Mesendoderm (in vitro differentiated cells): ENCODE data around the gene SHC3.

ENCODE experiments used
- DNase-seq: peaks from one replicate; pipeline ENCODE4 v3.0.0; 2013
- H2AK5ac ChIP-seq: 2 replicates; pipeline ENCODE4 v1.6.1; 2013; ENCODE audit warnings: low read length, inconsistent platforms
- H2BK120ac ChIP-seq: 2 replicates; pipeline ENCODE4 v1.6.1; 2013; ENCODE audit warnings: low read depth, mild to moderate bottlenecking, low read length, moderate library complexity, mixed read lengths
- H2BK15ac ChIP-seq: replicated peaks from 2 replicates; pipeline ENCODE4 v1.6.1; 2013; ENCODE audit warnings: low read depth, mild to moderate bottlenecking, moderate library complexity
- H2BK5ac ChIP-seq: 2 replicates; pipeline ENCODE4 v1.6.1; 2013; ENCODE audit warnings: low read length, inconsistent platforms
- H3K18ac ChIP-seq: 2 replicates; pipeline ENCODE4 v1.6.1; 2013; ENCODE audit warnings: mild to moderate bottlenecking, low read length, mixed read lengths
- H3K23ac ChIP-seq: one replicate; pipeline ENCODE4 v1.6.1; 2013; ENCODE audit warnings: low read length
- H3K27ac ChIP-seq: 2 replicates; pipeline ENCODE4 v1.5.1; 2013; ENCODE audit warnings: low read depth, mild to moderate bottlenecking, inconsistent platforms, low read length, moderate library complexity
- H3K27me3 ChIP-seq: 2 replicates; pipeline ENCODE4 v1.6.1; 2013; ENCODE audit warnings: low read length, control low read depth, mild to moderate bottlenecking, inconsistent platforms; ENCODE audit not compliant: insufficient read depth, poor library complexity
- H3K36me3 ChIP-seq: 2 replicates; pipeline ENCODE4 v1.6.1; 2013; ENCODE audit warnings: low read length, inconsistent platforms; ENCODE audit not compliant: control insufficient read depth, insufficient read depth
- H3K4ac ChIP-seq: one replicate; pipeline ENCODE4 v1.6.1; 2013; ENCODE audit warnings: low read depth, mild to moderate bottlenecking, low read length, moderate library complexity
- H3K4me1 ChIP-seq: 2 replicates; pipeline ENCODE4 v1.6.1; 2013; ENCODE audit warnings: low read depth, low read length, inconsistent platforms; ENCODE audit not compliant: control insufficient read depth
- H3K4me2 ChIP-seq: 2 replicates; pipeline ENCODE4 v1.6.1; 2013; ENCODE audit warnings: low read length
- H3K4me3 ChIP-seq: 2 replicates; pipeline ENCODE4 v1.5.1; 2013; ENCODE audit warnings: mild to moderate bottlenecking, low read length
- H3K56ac ChIP-seq: one replicate; pipeline ENCODE4 v1.6.1; 2013; ENCODE audit warnings: low read length
- H3K79me1 ChIP-seq: 2 replicates; pipeline ENCODE4 v1.6.1; 2013; ENCODE audit warnings: low read length, inconsistent platforms
- H3K79me2 ChIP-seq: 2 replicates; pipeline ENCODE4 v1.6.1; 2013; ENCODE audit warnings: mild to moderate bottlenecking, low read length; ENCODE audit not compliant: control insufficient read depth, insufficient read depth
- H3K9ac ChIP-seq: 2 replicates; pipeline ENCODE4 v1.6.1; 2013; ENCODE audit warnings: low read length, inconsistent platforms
- H4K5ac ChIP-seq: one replicate; pipeline ENCODE4 v1.6.1; 2013; ENCODE audit warnings: low read length
- H4K8ac ChIP-seq: one replicate; pipeline ENCODE4 v1.6.1; 2013; ENCODE audit warnings: low read depth, mild to moderate bottlenecking, control low read depth, low read length, moderate library complexity
- WGBS: extraction: QIAGEN DNeasy Blood & Tissue Kit; methylation state at CpG from one replicate; pipeline ENCODE4 v1.1.7; 2013; ENCODE audit warnings: low lambda C conversion rate, missing lambda C conversion rate; ENCODE audit not compliant: insufficient coverage; ENCODE audit errors: extremely low coverage; 5-methylcytosine and 5-hydroxymethylcytosine counted together

Gene SHC3

DNA sequence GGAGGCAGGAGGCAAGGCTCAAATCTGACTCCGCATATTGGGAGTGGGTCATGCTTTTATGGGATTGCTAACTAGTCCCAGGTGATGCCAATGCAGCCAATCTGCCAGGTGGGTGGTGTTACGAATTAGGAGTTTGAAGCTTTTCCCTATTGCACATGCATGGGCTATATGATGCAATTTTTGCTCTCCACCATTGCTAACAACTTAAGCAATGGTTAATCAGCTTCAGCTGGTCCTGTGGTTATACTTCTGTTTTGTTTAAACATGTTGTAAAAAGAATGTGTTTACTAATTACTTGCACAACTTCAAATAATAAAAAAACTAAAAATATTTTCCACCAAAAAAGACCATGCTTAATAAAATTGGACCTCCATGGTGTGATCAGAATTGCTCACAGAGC, 55.7 kb downstream of the SHC3 start:
- no peak overlapping the region for H4K8ac ChIP-seq
- H3K4me1 ChIP-seq, result no peaks in the 10 kb centered on the region
- H2BK120ac ChIP-seq, result no peak overlapping the region
- no peak overlapping the region for H3K27ac ChIP-seq
- no peak overlapping the region for H3K4me2 ChIP-seq
- WGBS, result no CpG with 5 or more reads among the region's 2 CpGs
- no peak overlapping the region for H3K9ac ChIP-seq
- DNase-seq, result no peak
- no peaks in the 10 kb centered on the region for H3K79me2 ChIP-seq
- H3K4me3 ChIP-seq, result no peak overlapping the region
- no peak overlapping the region for H3K23ac ChIP-seq
- H3K18ac ChIP-seq, result no peak overlapping the region
- no peak overlapping the region for H3K56ac ChIP-seq
- H2BK15ac ChIP-seq, result no peak overlapping the region
- H2AK5ac ChIP-seq, result no peak overlapping the region
- H3K36me3 ChIP-seq, result no peaks in the 10 kb centered on the region
- no peaks in the 10 kb centered on the region for H3K27me3 ChIP-seq
- H3K79me1 ChIP-seq, result no peaks in the 10 kb centered on the region
- H3K4ac ChIP-seq, result no peak overlapping the region
- no peak overlapping the region for H4K5ac ChIP-seq
- H2BK5ac ChIP-seq, result no peak overlapping the region

DNA sequence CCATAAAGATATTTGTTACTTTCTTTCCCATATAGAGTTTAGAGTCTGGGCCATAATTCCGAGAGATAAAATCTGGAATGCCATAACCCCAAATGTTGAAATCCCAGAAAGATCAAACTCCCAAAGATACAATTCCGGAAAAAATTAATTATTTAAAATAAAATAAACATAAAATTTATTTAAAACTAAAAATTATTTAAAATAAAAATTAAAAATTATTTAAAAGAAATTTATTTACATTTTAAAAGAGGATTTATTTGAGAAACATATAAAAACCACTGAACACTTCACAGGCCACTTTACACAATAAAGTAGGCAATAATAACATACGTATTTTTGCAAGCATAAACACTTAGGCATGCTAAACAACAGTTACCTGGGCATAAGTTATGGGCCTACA, 57.9 kb downstream of the SHC3 start:
- Histone ChIP-seq H3K4me2 (no peak overlapping the region), H3K79me1 (no peaks in the 10 kb centered on the region), H3K27ac (no peak overlapping the region), H2BK5ac (no peak overlapping the region), H3K23ac (no peak overlapping the region), H3K56ac (no peak overlapping the region), H3K9ac (no peak overlapping the region), H2AK5ac (no peak overlapping the region), H3K4me3 (no peak overlapping the region), H2BK15ac (no peak overlapping the region), H3K4me1 (no peaks in the 10 kb centered on the region), H3K18ac (no peak overlapping the region), H3K4ac (no peak overlapping the region), H3K27me3 (no peaks in the 10 kb centered on the region), H3K79me2 (no peaks in the 10 kb centered on the region), H3K36me3 (no peaks in the 10 kb centered on the region), H2BK120ac (no peak overlapping the region), H4K5ac (no peak overlapping the region), H4K8ac (no peak overlapping the region)
- DNase-seq, result no peak
- WGBS, result 100% methylated on average over 1 of the region's 3 CpGs

DNA sequence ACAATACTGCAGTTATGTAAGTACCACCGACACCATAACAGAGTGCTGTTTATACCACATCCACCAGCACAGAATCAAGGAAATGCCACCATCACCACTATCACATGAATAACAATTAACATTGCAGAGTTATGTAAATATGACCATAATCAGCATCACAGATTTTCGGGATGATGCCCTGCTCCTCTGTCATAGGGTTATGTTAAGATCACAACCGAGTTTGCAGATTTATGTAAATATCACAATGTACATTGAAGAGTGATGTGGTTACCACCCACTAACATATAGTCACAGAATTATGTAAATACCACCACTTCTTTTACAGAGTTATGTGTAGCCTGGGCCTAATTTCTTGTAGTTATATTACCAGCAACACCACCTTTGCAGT, 61.8 kb downstream of the SHC3 start:
- Histone ChIP-seq H3K4ac (no peak overlapping the region), H3K79me2 (peaks cover 3% of the 10 kb centered on the region), H3K9ac (no peak overlapping the region), H3K56ac (no peak overlapping the region), H3K4me2 (no peak overlapping the region), H2BK15ac (no peak overlapping the region), H3K23ac (no peak overlapping the region), H3K4me1 (no peaks in the 10 kb centered on the region), H3K27me3 (no peaks in the 10 kb centered on the region), H2BK5ac (no peak overlapping the region), H3K4me3 (no peak overlapping the region), H3K27ac (no peak overlapping the region), H4K5ac (no peak overlapping the region), H3K79me1 (peaks cover 3% of the 10 kb centered on the region), H3K18ac (no peak overlapping the region), H2AK5ac (no peak overlapping the region), H4K8ac (no peak overlapping the region), H3K36me3 (no peaks in the 10 kb centered on the region), H2BK120ac (no peak overlapping the region)
- no CpG with 5 or more reads among the region's 3 CpGs for WGBS
- DNase-seq, result no peak

DNA sequence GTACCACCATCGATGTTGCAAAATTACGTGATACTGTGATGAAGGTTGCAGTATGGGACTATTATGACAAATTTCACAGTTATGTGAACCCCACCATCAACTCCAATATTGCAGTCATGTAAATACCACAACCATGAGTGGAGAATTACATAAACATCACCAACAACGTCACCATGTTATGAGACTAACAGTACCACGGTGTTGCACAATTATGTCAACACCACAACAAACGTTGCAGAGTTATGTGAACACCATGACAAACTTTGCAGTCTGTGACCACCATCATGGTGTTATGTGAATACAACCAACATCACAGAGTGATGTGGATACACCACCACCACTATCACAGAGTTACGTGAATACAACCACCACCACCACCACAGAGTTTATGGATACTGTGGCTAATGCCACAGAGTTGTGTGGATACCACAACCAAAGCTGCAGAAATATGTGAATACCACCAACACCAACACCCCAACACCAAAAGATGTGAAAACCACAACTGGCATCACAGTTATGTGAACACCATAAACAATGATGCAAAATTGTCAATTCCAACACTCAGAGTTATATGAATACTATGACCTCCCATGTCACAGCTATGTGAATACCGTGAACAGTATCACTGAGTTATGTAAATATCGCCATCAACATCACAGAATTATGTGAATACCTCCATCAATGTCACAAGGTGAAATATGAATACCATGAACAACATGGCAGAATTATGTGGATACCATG, 62.4 kb downstream of the SHC3 start:
- Histone ChIP-seq H3K36me3 (no peaks in the 10 kb centered on the region), H3K27me3 (no peaks in the 10 kb centered on the region), H2BK120ac (no peak overlapping the region), H3K79me2 (peaks cover 3% of the 10 kb centered on the region), H3K18ac (no peak overlapping the region), H2AK5ac (no peak overlapping the region), H3K9ac (no peak overlapping the region), H3K27ac (no peak overlapping the region), H3K23ac (no peak overlapping the region), H2BK5ac (no peak overlapping the region), H2BK15ac (no peak overlapping the region), H4K5ac (no peak overlapping the region), H4K8ac (no peak overlapping the region), H3K56ac (no peak overlapping the region), H3K4me2 (no peak overlapping the region), H3K79me1 (peaks cover 3% of the 10 kb centered on the region), H3K4me3 (no peak overlapping the region), H3K4ac (no peak overlapping the region), H3K4me1 (no peaks in the 10 kb centered on the region)
- no CpG with 5 or more reads among the region's 8 CpGs for whole genome bisulfite sequencing
- no peak for DNase-seq

DNA sequence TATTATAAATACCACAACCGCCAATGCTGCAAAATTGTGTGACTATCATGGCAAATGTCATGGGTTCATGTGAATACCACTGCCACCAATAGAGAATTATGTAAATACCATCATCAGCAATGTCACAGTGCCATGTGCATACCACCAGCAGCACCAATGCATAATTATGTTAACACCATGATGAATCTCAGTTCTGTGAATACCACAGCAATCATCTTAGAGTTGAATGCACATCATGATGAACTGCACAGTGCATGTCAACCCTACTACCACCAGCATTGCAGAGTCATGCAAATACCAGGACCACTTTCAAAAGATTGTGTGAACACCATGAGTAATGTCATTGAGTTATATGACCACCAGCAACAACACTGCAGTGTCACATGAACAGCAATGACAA, 63.2 kb downstream of the SHC3 start:
- peaks cover 3% of the 10 kb centered on the region for H3K79me1 ChIP-seq
- no peaks in the 10 kb centered on the region for H3K36me3 ChIP-seq
- DNase-seq, result no peak
- H2BK15ac ChIP-seq, result no peak overlapping the region
- H3K4me1 ChIP-seq, result no peaks in the 10 kb centered on the region
- H3K79me2 ChIP-seq, result peaks cover 3% of the 10 kb centered on the region
- no peak overlapping the region for H3K23ac ChIP-seq
- H2AK5ac ChIP-seq, result no peak overlapping the region
- H2BK5ac ChIP-seq, result no peak overlapping the region
- no peak overlapping the region for H3K4me3 ChIP-seq
- no peaks in the 10 kb centered on the region for H3K27me3 ChIP-seq
- H3K4ac ChIP-seq, result no peak overlapping the region
- no CpG with 5 or more reads among the region's 1 CpG for WGBS
- no peak overlapping the region for H2BK120ac ChIP-seq
- no peak overlapping the region for H3K4me2 ChIP-seq
- H3K27ac ChIP-seq, result no peak overlapping the region
- H4K8ac ChIP-seq, result no peak overlapping the region
- H3K9ac ChIP-seq, result no peak overlapping the region
- H3K18ac ChIP-seq, result no peak overlapping the region
- no peak overlapping the region for H4K5ac ChIP-seq
- H3K56ac ChIP-seq, result no peak overlapping the region

DNA sequence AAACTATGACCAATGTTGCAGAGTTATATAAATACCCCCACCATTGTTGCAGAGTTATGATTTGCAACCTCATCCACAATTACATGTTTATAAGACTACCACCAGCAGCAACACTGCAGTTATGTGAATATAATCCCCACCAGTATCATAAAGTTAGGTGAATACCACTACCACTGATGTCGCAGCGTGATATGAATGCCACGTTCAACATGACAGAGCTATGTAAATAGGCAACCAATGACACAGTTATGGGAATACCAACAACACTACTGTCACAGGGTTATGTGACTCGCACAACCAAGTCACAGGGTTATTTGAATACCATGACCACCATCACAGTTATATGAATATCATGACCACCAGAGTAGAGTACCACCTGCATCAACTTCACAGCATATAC, 63.9 kb downstream of the SHC3 start:
- no peak overlapping the region for H2AK5ac ChIP-seq
- no peak overlapping the region for H3K18ac ChIP-seq
- no peaks in the 10 kb centered on the region for H3K36me3 ChIP-seq
- no peak overlapping the region for H4K8ac ChIP-seq
- no peak overlapping the region for H3K9ac ChIP-seq
- no peak overlapping the region for H3K4me3 ChIP-seq
- no peak overlapping the region for H2BK5ac ChIP-seq
- no peak overlapping the region for H2BK120ac ChIP-seq
- peaks cover 3% of the 10 kb centered on the region for H3K79me1 ChIP-seq
- H3K27ac ChIP-seq, result no peak overlapping the region
- H3K56ac ChIP-seq, result no peak overlapping the region
- no peaks in the 10 kb centered on the region for H3K27me3 ChIP-seq
- peaks cover 3% of the 10 kb centered on the region for H3K79me2 ChIP-seq
- H3K23ac ChIP-seq, result no peak overlapping the region
- no peak overlapping the region for H3K4me2 ChIP-seq
- no peaks in the 10 kb centered on the region for H3K4me1 ChIP-seq
- no peak overlapping the region for H4K5ac ChIP-seq
- no peak for DNase-seq
- H2BK15ac ChIP-seq, result no peak overlapping the region
- WGBS, result no CpG with 5 or more reads among the region's 4 CpGs
- H3K4ac ChIP-seq, result no peak overlapping the region
